Left ventricle myocardium superior (tissue), 1 donor: Measurements from ENCODE around the gene PTRHD1. TPM values are rescaled to one million over a fixed set of nuclear protein-coding genes. Genes with fewer than 3 reads are reported as not detected.

Experiments used
- total RNA-seq: library from RNA; stranded (reverse); fragmentation: NEBNext Ultra II Directional; extraction: Animal tissue kit (Norgen Biotek cat#: 25700); gene quantifications from one replicate; pipeline ENCODE4 v1.2.1, GENCODE V29; 2021
- donor health status: DM: no; HTN: yes; CAD: no; lungs with severe emphysema.

PTRHD1 gene
- total RNA-seq, 1 donor from 2014 or later: 28.2 TPM

Other genes starting within 250 kb of the PTRHD1 start
- 2.2 TPM for gene CENPO, start within 50 bp of the PTRHD1 start, total RNA-seq
- 14.6 TPM for gene ADCY3, start 126.8 kb upstream of the PTRHD1 start, total RNA-seq
- 8.6 TPM for gene DNAJC27, start 178.6 kb upstream of the PTRHD1 start, total RNA-seq
- 4.2 TPM for gene EFR3B, start 248.7 kb upstream of the PTRHD1 start, total RNA-seq